DMS79 treated with DMSO at 0.1 percent for 48 hours (cell line): Measurements from ENCODE around the gene FANCC.

Source experiments
- DNase-seq: peaks from one replicate; lab custom pipeline; 2025; lab: John Stamatoyannopoulos, UW

FANCC gene, protein sequence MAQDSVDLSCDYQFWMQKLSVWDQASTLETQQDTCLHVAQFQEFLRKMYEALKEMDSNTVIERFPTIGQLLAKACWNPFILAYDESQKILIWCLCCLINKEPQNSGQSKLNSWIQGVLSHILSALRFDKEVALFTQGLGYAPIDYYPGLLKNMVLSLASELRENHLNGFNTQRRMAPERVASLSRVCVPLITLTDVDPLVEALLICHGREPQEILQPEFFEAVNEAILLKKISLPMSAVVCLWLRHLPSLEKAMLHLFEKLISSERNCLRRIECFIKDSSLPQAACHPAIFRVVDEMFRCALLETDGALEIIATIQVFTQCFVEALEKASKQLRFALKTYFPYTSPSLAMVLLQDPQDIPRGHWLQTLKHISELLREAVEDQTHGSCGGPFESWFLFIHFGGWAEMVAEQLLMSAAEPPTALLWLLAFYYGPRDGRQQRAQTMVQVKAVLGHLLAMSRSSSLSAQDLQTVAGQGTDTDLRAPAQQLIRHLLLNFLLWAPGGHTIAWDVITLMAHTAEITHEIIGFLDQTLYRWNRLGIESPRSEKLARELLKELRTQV

DNA sequence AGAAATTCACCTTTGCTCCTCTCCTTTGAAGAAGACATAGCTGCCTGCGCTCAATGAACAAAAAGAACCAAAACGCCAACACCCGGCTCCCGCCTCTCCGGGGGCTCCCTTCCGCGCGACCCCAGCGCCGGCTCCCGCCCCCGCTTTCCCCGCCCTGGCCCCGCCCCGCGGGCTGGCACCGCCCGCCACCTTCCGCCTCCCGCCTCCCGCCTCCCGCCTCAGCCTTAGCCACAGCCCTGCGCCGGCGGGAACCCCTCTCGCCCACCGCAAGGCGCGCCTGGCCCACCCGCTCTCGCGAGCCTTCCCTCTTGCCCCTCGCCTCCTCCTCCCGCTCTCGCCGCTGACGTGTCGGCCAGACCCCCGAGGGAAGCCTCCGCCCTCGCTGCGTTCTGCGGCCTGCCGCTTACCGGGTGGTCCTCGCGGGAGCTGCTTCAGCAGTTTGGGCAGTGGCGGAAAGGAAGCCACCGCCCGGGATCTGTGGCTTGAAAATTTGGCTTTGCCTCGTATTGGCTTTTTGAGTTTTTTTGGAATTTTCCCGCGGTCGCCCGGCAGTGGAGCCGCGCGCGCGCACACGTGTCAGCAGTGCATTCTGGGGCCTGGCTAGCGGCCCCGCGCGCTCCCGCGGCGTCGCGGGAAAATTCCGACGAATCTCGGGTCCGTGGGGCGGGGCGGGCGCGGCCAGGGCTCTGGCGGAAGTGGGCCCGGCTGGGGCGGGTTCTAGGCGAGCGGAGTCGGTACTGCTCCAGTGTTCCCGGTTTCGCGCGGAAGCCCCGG lies at the start of gene FANCC:
Gene FANCC (minus strand): TSS at position 591 of the 774 bp plus-strand sequence. CDS start 68,418 bp downstream, outside the sequence.
- DNase-seq, result peak; percentile 65

- no peak for DNase-seq
Measured at GRCh38 chr9:95366731-95367325, 49.3 kb upstream of the FANCC start.

GRCh38 chr9:95365766-95366165 lies 48.3 kb upstream of the FANCC start:
- no peak for DNase-seq

GRCh38 chr9:95363051-95363841 lies 45.7 kb upstream of the FANCC start:
- DNase-seq, result no peak

GRCh38 chr9:95360866-95361265 lies 43.4 kb upstream of the FANCC start:
- DNase-seq, result no peak

- no peak for DNase-seq
Measured at GRCh38 chr9:95357316-95357715, 39.8 kb upstream of the FANCC start.

DNA sequence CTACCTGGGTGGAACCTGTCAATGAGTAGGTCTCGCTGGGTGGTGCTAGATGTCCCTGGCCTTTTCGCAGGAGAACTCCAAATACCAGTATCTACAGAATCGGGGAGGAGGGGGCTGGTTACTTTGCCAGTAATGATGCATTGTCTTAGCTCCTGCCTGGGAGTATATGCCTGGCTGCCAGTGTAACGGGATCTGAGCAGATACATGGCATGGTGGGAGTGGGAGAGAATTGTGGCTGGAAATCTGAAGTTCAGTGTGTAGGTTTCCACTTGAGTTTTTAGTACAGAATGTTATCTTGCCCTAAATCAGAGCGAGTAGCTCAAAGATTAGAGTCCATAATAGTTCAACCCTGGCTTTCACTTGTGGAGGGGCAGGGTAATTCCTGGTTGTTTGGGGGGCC lies 38.0 kb upstream of the FANCC start:
- DNase-seq, result no peak

- no peak for DNase-seq
Measured at GRCh38 chr9:95351051-95351450, 33.5 kb upstream of the FANCC start.

DNA sequence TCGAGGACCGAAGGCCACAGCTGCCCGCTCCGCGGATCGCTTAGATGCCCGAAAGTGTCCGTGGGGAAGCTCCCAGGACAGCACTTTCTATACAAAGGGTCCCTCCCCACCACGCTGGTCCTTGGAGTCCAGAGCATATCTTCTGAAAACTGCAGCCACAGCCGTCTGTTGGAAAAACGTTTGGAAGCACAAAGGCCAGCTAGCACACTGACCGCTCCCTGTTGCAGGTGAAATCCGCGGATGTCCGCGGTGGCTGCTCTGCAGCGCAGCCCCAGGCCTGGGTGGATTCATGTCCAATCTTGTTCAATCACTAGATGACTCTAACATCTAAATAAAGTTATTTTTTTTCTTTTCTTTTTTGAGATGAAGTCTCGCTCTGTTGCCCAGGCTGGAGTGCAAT lies 32.8 kb upstream of the FANCC start:
- DNase-seq, result no peak

DNA sequence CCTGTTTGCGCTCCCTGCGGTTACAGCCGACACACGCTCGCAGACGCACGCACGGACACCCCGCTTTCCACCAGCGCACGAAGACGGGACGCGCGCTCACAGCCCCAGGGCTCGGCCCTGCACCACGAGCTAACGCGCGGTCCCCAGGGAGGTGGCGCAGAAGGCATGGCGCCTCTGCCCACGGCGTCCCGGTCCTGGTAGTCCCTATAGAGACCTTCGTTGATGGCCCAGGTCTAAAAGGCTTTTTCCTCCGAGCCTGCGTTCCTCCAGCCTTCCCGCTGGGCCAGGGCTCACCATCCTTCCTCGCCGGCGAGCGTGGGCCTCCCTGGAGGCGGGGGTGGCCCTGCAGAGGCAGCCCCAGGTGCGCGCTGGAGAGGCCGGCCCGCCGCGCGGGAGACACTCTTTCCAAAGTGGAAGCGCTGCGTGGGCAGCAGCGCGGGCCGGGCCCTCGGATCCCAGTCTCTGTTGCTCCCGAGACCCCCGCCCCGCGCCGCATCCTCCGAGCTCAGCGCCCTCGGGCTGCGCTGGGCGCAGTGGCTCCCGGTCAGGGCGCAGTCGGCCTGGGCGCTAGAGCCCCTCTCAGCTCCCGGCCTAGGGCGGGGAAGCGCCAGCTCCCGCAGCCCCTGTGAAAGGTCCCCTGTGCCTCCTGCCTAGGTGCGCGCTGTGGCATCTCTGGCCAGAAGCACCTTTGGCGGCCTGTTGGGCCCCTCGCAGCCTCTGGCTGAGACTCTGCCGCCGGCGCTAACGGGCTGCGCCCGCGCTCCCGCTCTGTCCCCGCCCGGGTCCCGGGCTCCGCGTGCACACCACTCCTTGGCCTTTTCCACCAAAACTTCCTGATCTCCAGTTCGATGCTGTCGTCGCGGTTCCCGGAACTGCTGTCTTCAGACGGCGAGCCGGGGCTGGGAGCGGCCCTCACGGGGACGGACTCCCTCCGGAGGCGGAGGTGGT lies 31.9 kb upstream of the FANCC start:
- DNase-seq, result no peak

- DNase-seq, result no peak
Measured at GRCh38 chr9:95346021-95346420, 28.5 kb upstream of the FANCC start.

GRCh38 chr9:95344735-95345325 lies 27.3 kb upstream of the FANCC start:
- no peak for DNase-seq

DNA sequence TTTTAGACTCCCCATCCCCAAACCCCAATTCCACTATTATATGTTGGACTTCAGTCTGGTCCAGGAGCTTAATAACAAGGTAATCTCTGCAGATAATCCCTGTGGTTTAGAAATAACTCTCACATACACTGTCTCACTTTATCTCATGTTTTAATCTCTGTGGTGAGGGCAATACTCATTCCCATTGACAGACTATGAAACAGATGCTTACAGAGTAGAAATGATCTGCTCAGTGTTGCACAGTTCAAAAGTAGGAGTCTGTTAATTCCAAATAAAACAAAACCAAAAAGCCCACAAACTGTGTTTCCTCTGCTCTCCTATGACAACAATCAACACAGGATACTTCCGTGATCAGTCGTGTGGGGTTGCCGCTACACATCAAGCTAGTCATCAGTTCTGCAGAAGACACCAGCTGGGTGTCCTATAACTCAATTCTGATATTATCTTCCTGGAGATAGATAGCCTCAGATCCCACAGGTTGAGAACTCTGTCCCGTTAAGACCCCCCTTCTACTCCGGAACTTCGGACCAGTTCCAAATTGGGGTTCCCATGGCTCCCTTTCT lies 26.3 kb upstream of the FANCC start:
- no peak for DNase-seq

DNA sequence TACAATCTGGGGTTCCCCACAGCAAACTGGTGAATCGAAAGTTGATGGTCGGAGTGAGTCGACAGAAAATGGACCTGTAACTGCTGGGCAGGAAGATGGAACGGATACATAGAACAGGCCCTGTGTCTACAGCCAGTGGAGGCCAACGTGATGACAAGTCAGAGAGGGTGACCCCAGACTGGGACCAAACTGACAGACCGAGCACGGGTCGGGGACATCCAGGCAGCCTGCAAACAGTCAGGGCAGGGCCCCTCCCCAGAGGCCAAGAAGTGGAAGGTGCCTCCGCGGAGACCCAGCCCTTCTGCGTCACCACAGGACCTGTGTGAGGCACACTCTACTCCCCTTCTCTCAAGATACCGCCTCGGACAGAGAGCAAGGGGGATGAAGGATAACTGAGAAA lies 25.1 kb upstream of the FANCC start:
- no peak for DNase-seq

GRCh38 chr9:95341293-95341962 lies 23.9 kb upstream of the FANCC start:
- no peak for DNase-seq

- no peak for DNase-seq
Measured at GRCh38 chr9:95338243-95338642, 20.7 kb upstream of the FANCC start.

DNA sequence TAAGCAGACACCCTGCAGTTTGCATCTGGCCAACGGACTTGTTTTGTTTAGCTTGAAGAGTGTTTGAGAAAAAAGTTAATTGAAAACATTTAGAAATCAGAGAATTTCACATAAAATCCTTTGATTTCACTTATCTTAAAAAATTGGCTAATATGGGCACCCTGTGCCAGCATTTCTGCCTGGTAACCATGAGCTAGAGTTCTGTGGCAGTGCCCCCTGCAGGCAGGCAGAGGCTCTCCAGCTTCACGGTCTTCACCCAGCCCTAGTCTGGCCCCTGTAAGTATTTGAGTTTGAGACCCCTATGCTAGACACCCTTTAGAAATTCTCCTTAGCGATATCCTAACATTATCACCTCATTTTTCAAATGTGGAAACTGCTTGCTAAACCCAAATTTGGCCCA lies 18.8 kb upstream of the FANCC start:
- DNase-seq, result no peak

DNA sequence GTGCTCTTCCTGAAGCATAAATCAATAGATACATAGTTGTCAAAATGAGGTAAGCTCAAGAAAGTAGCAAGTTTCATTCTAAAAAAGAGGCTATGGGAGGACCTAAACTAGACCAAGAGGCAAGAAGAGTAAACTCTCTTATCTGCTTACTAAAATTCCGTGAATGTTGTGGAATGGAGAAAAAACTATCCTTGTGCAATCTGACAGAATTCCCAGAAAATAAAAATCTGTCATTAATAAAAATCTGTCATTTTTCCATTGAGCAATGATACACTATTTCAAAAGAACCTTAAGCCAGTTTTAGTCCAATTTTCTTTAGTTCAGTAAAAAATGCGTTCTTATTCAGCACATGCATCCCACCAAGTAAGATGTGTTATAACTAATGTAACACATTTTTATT lies 15.9 kb upstream of the FANCC start:
- DNase-seq, result no peak

DNA sequence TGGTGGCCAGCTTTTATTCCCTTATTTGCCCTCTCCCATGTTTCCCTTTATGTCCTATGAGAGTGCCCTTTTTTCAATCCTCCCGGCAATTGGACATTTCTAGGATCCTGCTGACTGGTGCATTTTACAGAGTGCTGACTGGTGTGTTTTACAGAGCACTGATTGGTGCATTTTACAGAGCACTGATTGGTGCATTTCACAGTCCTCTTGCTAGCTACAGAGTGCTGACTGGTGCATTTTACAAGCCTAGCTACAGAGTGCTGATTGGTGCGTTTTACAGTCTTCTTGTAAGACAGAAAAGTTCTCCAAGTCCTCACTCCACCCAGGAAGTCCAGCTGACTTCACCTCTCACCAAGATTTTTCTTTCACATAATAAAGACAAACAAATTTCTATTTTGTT lies 15.4 kb upstream of the FANCC start:
- no peak for DNase-seq
